Measurements from ENCODE around the gene YDJC.
"Not testable (repeated sequence)": the region's sequence is repeated elsewhere in the genome, so short reads cannot be mapped to it uniquely, and the experiment has no call there.

Gene YDJC

GRCh38 chr22:21613553-21614233 lies 16.1 kb downstream of the YDJC start:
- H3K9ac ChIP-seq (ENCODE audit: low read length): no peak overlapping the region
- H3K9me2 ChIP-seq (replicated peaks; ENCODE audit: insufficient read depth, low read length): no peaks in the 10 kb centered on the region
- H3K36me3 ChIP-seq (ENCODE audit: low read length): no peaks in the 10 kb centered on the region
- H2AFZ ChIP-seq (ENCODE audit: low read depth, low read length, severe bottlenecking): no peak overlapping the region
- no peak overlapping the region for H3K27ac ChIP-seq (ENCODE audit: low read depth, low read length)
- no peaks in the 10 kb centered on the region for H3K27me3 ChIP-seq (ENCODE audit: low read length)
- H3K9me3 ChIP-seq (ENCODE audit: insufficient read depth, low read length): no peaks in the 10 kb centered on the region
- no peak overlapping the region for H3K4me3 ChIP-seq (ENCODE audit: insufficient read depth, low read length, poor library complexity, severe bottlenecking)
- H3K79me2 ChIP-seq (ENCODE audit: insufficient read depth, low read length): peaks cover 24% of the 10 kb centered on the region
- TF ChIP-seq EZH2phosphoT487 (conservative IDR thresholded peaks at IDR 0.05; ENCODE audit: low read length) (no peak), CTCF (IDR thresholded peaks at IDR 0.05; ENCODE audit: insufficient read depth, low read length, poor library complexity, severe bottlenecking) (no peak)
- no peaks in the 10 kb centered on the region for H3F3A ChIP-seq (ENCODE audit: insufficient read depth)
- no peaks in the 10 kb centered on the region for H4K20me1 ChIP-seq (ENCODE audit: low read depth, low read length)
- no peak overlapping the region for H3K4me2 ChIP-seq (ENCODE audit: low read depth, low read length, poor library complexity, severe bottlenecking)

- Histone ChIP-seq H2AFZ (ENCODE audit: low read depth, low read length, severe bottlenecking) (no peak overlapping the region), H3K9me2 (replicated peaks; ENCODE audit: insufficient read depth, low read length) (no peaks in the 10 kb centered on the region), H3K4me3 (ENCODE audit: insufficient read depth, low read length, poor library complexity, severe bottlenecking) (no peak overlapping the region), H4K20me1 (ENCODE audit: low read depth, low read length) (no peaks in the 10 kb centered on the region), H3K4me2 (ENCODE audit: low read depth, low read length, poor library complexity, severe bottlenecking) (no peak overlapping the region), H3K36me3 (ENCODE audit: low read length) (no peaks in the 10 kb centered on the region), H3K9me3 (ENCODE audit: insufficient read depth, low read length) (no peaks in the 10 kb centered on the region), H3K27me3 (ENCODE audit: low read length) (no peaks in the 10 kb centered on the region), H3K9ac (ENCODE audit: low read length) (no peak overlapping the region), H3K27ac (ENCODE audit: low read depth, low read length) (no peak overlapping the region), H3F3A (ENCODE audit: insufficient read depth) (no peaks in the 10 kb centered on the region), H3K79me2 (ENCODE audit: insufficient read depth, low read length) (peaks cover 26% of the 10 kb centered on the region)
- TF ChIP-seq CTCF (IDR thresholded peaks at IDR 0.05; ENCODE audit: insufficient read depth, low read length, poor library complexity, severe bottlenecking) (no peak), EZH2phosphoT487 (conservative IDR thresholded peaks at IDR 0.05; ENCODE audit: low read length) (no peak)
These were observed 17.0 kb downstream of the YDJC start for GRCh38 chr22:21612858-21613257.

GRCh38 chr22:21611210-21611977 lies 18.4 kb downstream of the YDJC start:
- Histone ChIP-seq H3K9me2 (replicated peaks; ENCODE audit: insufficient read depth, low read length) (no peaks in the 10 kb centered on the region), H4K20me1 (ENCODE audit: low read depth, low read length) (no peaks in the 10 kb centered on the region), H3K27ac (ENCODE audit: low read depth, low read length) (no peak overlapping the region), H3K4me2 (ENCODE audit: low read depth, low read length, poor library complexity, severe bottlenecking) (no peak overlapping the region), H3F3A (ENCODE audit: insufficient read depth) (no peaks in the 10 kb centered on the region), H3K79me2 (ENCODE audit: insufficient read depth, low read length) (peaks cover 33% of the 10 kb centered on the region), H3K9me3 (ENCODE audit: insufficient read depth, low read length) (no peaks in the 10 kb centered on the region), H3K9ac (ENCODE audit: low read length) (no peak overlapping the region), H3K36me3 (ENCODE audit: low read length) (no peaks in the 10 kb centered on the region), H2AFZ (ENCODE audit: low read depth, low read length, severe bottlenecking) (no peak overlapping the region), H3K27me3 (ENCODE audit: low read length) (no peaks in the 10 kb centered on the region), H3K4me3 (ENCODE audit: insufficient read depth, low read length, poor library complexity, severe bottlenecking) (no peak overlapping the region)
- TF ChIP-seq EZH2phosphoT487 (conservative IDR thresholded peaks at IDR 0.05; ENCODE audit: low read length): no peak

GRCh38 chr22:21609556-21610157 lies 20.2 kb downstream of the YDJC start:
- H3K9me2 ChIP-seq (replicated peaks; ENCODE audit: insufficient read depth, low read length); H3K36me3 ChIP-seq (ENCODE audit: low read length): not testable (repeated sequence)

More at GRCh38 chr22:21609556-21610157, 20.2 kb downstream of the YDJC start:
- H3K9me3 ChIP-seq (ENCODE audit: insufficient read depth, low read length); H3K4me3 ChIP-seq (ENCODE audit: insufficient read depth, low read length, poor library complexity, severe bottlenecking); H3K9ac ChIP-seq (ENCODE audit: low read length); H3F3A ChIP-seq (ENCODE audit: insufficient read depth); H3K4me2 ChIP-seq (ENCODE audit: low read depth, low read length, poor library complexity, severe bottlenecking); H3K27ac ChIP-seq (ENCODE audit: low read depth, low read length); H3K27me3 ChIP-seq (ENCODE audit: low read length); H4K20me1 ChIP-seq (ENCODE audit: low read depth, low read length); H2AFZ ChIP-seq (ENCODE audit: low read depth, low read length, severe bottlenecking): not testable (repeated sequence)
- peaks cover 37% of the 10 kb centered on the region for H3K79me2 ChIP-seq (ENCODE audit: insufficient read depth, low read length)
